Mesothelial cell of epicardium (in vitro differentiated cells): Measurements from ENCODE around the gene URM1. TPM values are rescaled to one million over a fixed set of nuclear protein-coding genes. Genes with fewer than 3 reads are reported as not detected.
"Not testable (repeated sequence)": the region's sequence is repeated elsewhere in the genome, so short reads cannot be mapped to it uniquely, and the experiment has no call there.

Experiments
- DNase-seq, 2 experiments: peaks; one replicate each; pipeline ENCODE4 v3.0.0; 2021; ENCODE audit warnings: low spot score in 2 of 2; ENCODE audit not compliant: unreplicated experiment in 2 of 2
- H3K27ac Mint-ChIP-seq: 2 replicates; pipeline ENCODE4 v1.8.0; 2021; ENCODE audit warnings: mixed read lengths
- H3K27me3 Mint-ChIP-seq: 2 replicates; pipeline ENCODE4 v1.8.0; 2021; ENCODE audit warnings: low read depth, mixed read lengths
- H3K36me3 Mint-ChIP-seq: 2 replicates; pipeline ENCODE4 v1.8.0; 2021; ENCODE audit warnings: mixed read lengths
- H3K4me1 Mint-ChIP-seq: 2 replicates; pipeline ENCODE4 v1.8.0; 2021; ENCODE audit warnings: mixed read lengths
- H3K4me3 Mint-ChIP-seq: 2 replicates; pipeline ENCODE4 v1.8.0; 2021; ENCODE audit warnings: mild to moderate bottlenecking, moderate library complexity, mixed read lengths
- H3K9me3 Mint-ChIP-seq: 2 replicates; pipeline ENCODE4 v1.8.0; 2021; ENCODE audit warnings: mixed read lengths
- total RNA-seq: library from RNA; stranded (reverse); gene quantifications from 3 replicates; pipeline ENCODE4 v1.2.1, GENCODE V29; 2021
- TF ChIP-seq, protein P1 (sequence below): fragments of 200-600 bp; sonication (generic); IDR thresholded peaks from one replicate; pipeline ENCODE4 v1.5.0; 2021; ENCODE audit warnings: antibody characterized with exemption; ENCODE audit not compliant: unreplicated experiment

The URM1 gene
- total RNA-seq, 1 donor from 2014 or later = 54.9 TPM

- H3K4me1 Mint-ChIP-seq = peaks cover 10% of the 10 kb centered on the region
- H3K4me3 Mint-ChIP-seq = no peak overlapping the region
- DNase-seq = no peak
- H3K27me3 Mint-ChIP-seq = peaks cover 10% of the 10 kb centered on the region
- H3K27ac Mint-ChIP-seq = peak overlapping the region; percentile 56
- no peaks in the 10 kb centered on the region for H3K9me3 Mint-ChIP-seq
- TF ChIP-seq, protein P1, sequence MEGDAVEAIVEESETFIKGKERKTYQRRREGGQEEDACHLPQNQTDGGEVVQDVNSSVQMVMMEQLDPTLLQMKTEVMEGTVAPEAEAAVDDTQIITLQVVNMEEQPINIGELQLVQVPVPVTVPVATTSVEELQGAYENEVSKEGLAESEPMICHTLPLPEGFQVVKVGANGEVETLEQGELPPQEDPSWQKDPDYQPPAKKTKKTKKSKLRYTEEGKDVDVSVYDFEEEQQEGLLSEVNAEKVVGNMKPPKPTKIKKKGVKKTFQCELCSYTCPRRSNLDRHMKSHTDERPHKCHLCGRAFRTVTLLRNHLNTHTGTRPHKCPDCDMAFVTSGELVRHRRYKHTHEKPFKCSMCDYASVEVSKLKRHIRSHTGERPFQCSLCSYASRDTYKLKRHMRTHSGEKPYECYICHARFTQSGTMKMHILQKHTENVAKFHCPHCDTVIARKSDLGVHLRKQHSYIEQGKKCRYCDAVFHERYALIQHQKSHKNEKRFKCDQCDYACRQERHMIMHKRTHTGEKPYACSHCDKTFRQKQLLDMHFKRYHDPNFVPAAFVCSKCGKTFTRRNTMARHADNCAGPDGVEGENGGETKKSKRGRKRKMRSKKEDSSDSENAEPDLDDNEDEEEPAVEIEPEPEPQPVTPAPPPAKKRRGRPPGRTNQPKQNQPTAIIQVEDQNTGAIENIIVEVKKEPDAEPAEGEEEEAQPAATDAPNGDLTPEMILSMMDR = no peak
- no peaks in the 10 kb centered on the region for H3K36me3 Mint-ChIP-seq
These were observed 37.8 kb downstream of the URM1 start for GRCh38 chr9:128408963-128409431.

DNA sequence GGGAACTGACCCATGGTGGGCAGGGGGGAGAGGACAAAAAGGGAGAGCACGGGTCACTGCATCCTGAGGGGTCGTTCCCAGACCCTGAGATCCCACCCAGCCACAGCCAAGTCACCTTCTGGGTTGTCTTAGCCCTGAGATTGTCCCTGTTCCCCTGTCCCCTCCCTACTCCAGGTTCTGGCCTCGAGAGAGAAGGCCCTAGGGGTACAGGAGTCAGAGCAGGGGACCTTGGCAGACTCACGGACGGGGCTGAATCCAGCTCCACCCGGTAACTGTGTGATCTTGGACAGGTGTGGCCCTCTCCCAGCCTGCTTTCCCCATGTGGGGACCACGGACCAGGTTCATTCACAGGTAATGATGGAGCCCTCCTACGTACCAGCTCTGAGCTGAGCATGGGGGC, 38.3 kb downstream of the URM1 start:
- no peaks in the 10 kb centered on the region for H3K36me3 Mint-ChIP-seq
- H3K27ac Mint-ChIP-seq = no peak overlapping the region
- H3K4me3 Mint-ChIP-seq = no peak overlapping the region
- H3K9me3 Mint-ChIP-seq = no peaks in the 10 kb centered on the region
- H3K4me1 Mint-ChIP-seq = peaks cover 12% of the 10 kb centered on the region
- TF ChIP-seq, protein P1 = no peak
- DNase-seq = no peak
- peaks cover 11% of the 10 kb centered on the region for H3K27me3 Mint-ChIP-seq

GRCh38 chr9:128409978-128410377, 38.8 kb downstream of the URM1 start:
- no peak for DNase-seq
- H3K4me1 Mint-ChIP-seq = peaks cover 15% of the 10 kb centered on the region
- no peak overlapping the region for H3K4me3 Mint-ChIP-seq

GRCh38 chr9:128411364-128412119, 40.4 kb downstream of the URM1 start:
- Mint-ChIP-seq H3K27me3 (peaks cover 16% of the 10 kb centered on the region), H3K9me3 (no peaks in the 10 kb centered on the region), H3K4me3 (no peak overlapping the region), H3K4me1 (peaks cover 28% of the 10 kb centered on the region), H3K36me3 (no peaks in the 10 kb centered on the region), H3K27ac (no peak overlapping the region)
- TF ChIP-seq, protein P1 = no peak
- DNase-seq = no peak

More at GRCh38 chr9:128409978-128410377, 38.8 kb downstream of the URM1 start:
- peaks cover 14% of the 10 kb centered on the region for H3K27me3 Mint-ChIP-seq
- no peaks in the 10 kb centered on the region for H3K9me3 Mint-ChIP-seq
- no peaks in the 10 kb centered on the region for H3K36me3 Mint-ChIP-seq
- no peak overlapping the region for H3K27ac Mint-ChIP-seq
- TF ChIP-seq, protein P1 = no peak

- DNase-seq = peak; percentile 53 to 87
- Mint-ChIP-seq H3K27me3 (peaks cover 16% of the 10 kb centered on the region), H3K36me3 (no peaks in the 10 kb centered on the region), H3K4me3 (no peak overlapping the region), H3K9me3 (no peaks in the 10 kb centered on the region), H3K4me1 (peaks cover 31% of the 10 kb centered on the region), H3K27ac (no peak overlapping the region)
- TF ChIP-seq, protein P1 = no peak
These were observed 41.1 kb downstream of the URM1 start for GRCh38 chr9:128412120-128412790.

GRCh38 chr9:128413728-128414127, 42.6 kb downstream of the URM1 start:
- DNase-seq, H3K4me3 Mint-ChIP-seq, H3K9me3 Mint-ChIP-seq, H3K27ac Mint-ChIP-seq, H3K36me3 Mint-ChIP-seq, H3K27me3 Mint-ChIP-seq: not testable (repeated sequence)
- H3K4me1 Mint-ChIP-seq = peaks cover 25% of the 10 kb centered on the region
